ENCODE data around the gene RRP36. TPM values are rescaled to one million over a fixed set of nuclear protein-coding genes. Genes with fewer than 3 reads are reported as not detected.
A peak's percentile ranks its signal among the peaks of the same experiment; 100 is the strongest.

RRP36 gene
- polyA plus RNA-seq, 1 of the 3 experiments (the other 2 are of a cell fraction): 60.5 TPM

DNA sequence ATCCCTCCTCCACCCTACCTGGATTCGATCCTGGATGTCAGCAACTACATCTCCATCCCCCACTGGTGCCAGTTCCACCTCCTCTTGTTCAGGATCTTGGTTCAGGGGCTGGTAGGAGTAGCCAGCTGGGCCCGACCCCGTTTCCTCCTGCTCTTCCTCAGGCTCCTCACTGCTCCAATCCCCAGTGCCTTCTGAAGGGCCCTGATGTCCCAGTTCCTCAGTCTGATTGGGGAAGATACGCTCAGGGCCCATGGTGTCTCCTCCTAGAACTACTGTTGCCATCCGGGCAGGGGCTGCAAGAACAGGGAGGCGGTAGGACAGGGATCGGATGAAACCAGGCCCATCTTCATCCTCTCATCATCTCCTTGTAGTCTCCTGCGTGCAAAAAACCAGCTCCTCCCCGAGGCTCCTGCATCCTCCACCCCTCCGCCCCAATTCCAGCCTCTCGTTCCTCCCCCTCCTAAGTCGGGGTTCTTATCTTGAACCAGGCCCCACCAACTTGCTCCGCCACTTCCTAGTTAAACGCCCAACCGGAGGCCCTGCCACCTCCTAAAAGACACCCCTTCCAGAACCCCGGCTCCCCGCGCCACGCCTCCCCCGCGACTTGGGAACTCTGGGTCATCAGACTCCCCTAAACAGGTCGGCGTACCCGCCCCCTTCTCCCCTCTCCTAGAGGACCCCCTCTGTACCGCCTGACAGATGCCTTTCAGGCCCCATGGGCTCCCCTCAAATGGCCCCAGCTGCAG lies 8.2 kb upstream of the RRP36 start:
- H3K9me2 ChIP-seq: no peaks in the 10 kb centered on the region
- DNase-seq: no peak
- peak overlapping the region; percentile 80 for H3K9ac ChIP-seq
- CTCF ChIA-PET: interaction anchor here (0.9 to 3.6 kb wide), 6 partner anchors 8 to 130 kb away, joined by 3 to 12 read pairs (median 3); no protein-coding TSS in a partner anchor
- peaks cover 13% of the 10 kb centered on the region for H3F3A ChIP-seq (replicated peaks; ENCODE audit: insufficient read depth)
- TF ChIP-seq FOXJ3 (CRISPR knock-in tag; IDR thresholded peaks at IDR 0.05): 0 out of 2 replicates have a peak, but pooled peaks have one; percentile 25
- TF ChIP-seq RFX5 (IDR thresholded peaks at IDR 0.05; ENCODE audit: low read length): 0 out of 2 replicates have a peak, but pooled peaks have one; percentile 5
- TF ChIP-seq RAD21 (IDR thresholded peaks at IDR 0.05; ENCODE audit: low read length): no peak
- peak overlapping the region; percentile 81 for H2AFZ ChIP-seq (ENCODE audit: low read depth)
- H3K4me1 ChIP-seq (ENCODE audit: control insufficient read depth in 1 of 2, insufficient read depth in 2 of 2, low read depth in 1 of 2, low read length in 1 of 2): peaks cover 3 to 36% of the 10 kb centered on the region in 2 experiments; a peak in 3 of 4 replicates
- H3K4me3 ChIP-seq (ENCODE audit: low read depth in 2 of 2, low read length in 1 of 2): peak overlapping the region; percentile 47 to 85
- 1% methylated on average over 23 of the region's 25 CpGs for WGBS (ENCODE audit: low lambda C conversion rate)
- peak overlapping the region; percentile 47 to 75; a peak in 3 of 4 replicates for H3K27ac ChIP-seq (ENCODE audit: low read depth in 2 of 2, low read length in 1 of 2)
- H3K27me3 ChIP-seq (ENCODE audit: insufficient read depth): no peaks in the 10 kb centered on the region
- peaks cover 12% of the 10 kb centered on the region; the same call in 1 of the 2 replicates for H4K20me1 ChIP-seq (ENCODE audit: insufficient read depth)
- POLR2A ChIA-PET: interaction anchor here (1.0 to 2.3 kb wide), 11 partner anchors 13 to 157 kb away, joined by 3 to 12 read pairs (median 6); partner anchors contain the start of genes CNPY3, CUL7, KLC4 and MRPL2
- H3K9me3 ChIP-seq: no peaks in the 10 kb centered on the region
- H3K36me3 ChIP-seq (replicated peaks in 1 of 2; ENCODE audit: control insufficient read depth in 1 of 2, insufficient read depth in 2 of 2, low read length in 1 of 2): peaks cover 28 to 50% of the 10 kb centered on the region in 2 experiments
- H3K79me2 ChIP-seq (ENCODE audit: insufficient read depth): peaks cover 70% of the 10 kb centered on the region
- peak overlapping the region; percentile 92 for H3K4me2 ChIP-seq

GRCh38 chr6:43013843-43014433 lies 7.5 kb upstream of the RRP36 start, which contains the start of the genes KLHDC3 and MEA1:
TSS of gene KLHDC3 (plus strand) at chr6:43014249. CDS start at chr6:43017193, 2,944 bp downstream.
TSS of gene MEA1 (minus strand) at chr6:43013946. CDS start at chr6:43013813, 133 bp downstream.
- H3K9ac ChIP-seq: peak within 1 kb of the TSS; percentile 80
- 1% methylated on average over 29 of the region's 51 CpGs for WGBS (ENCODE audit: low lambda C conversion rate)
- DNase-seq: peak; percentile 98
- peaks cover 20% of the 10 kb centered on the region for H3F3A ChIP-seq (replicated peaks; ENCODE audit: insufficient read depth)
- no peaks in the 10 kb centered on the region for H3K27me3 ChIP-seq (ENCODE audit: insufficient read depth)
- peaks cover 28 to 50% of the 10 kb centered on the region in 2 experiments for H3K36me3 ChIP-seq (replicated peaks in 1 of 2; ENCODE audit: control insufficient read depth in 1 of 2, insufficient read depth in 2 of 2, low read length in 1 of 2)
- peak within 1 kb of the TSS; percentile 92 for H3K4me2 ChIP-seq
- peaks cover 71% of the 10 kb centered on the region for H3K79me2 ChIP-seq (ENCODE audit: insufficient read depth)
- peak within 1 kb of the TSS; percentile 57 to 75 for H3K27ac ChIP-seq (ENCODE audit: low read depth in 2 of 2, low read length in 1 of 2)
- peak within 1 kb of the TSS; percentile 47 to 85 for H3K4me3 ChIP-seq (ENCODE audit: low read depth in 2 of 2, low read length in 1 of 2)
- H4K20me1 ChIP-seq (ENCODE audit: insufficient read depth): peaks cover 12% of the 10 kb centered on the region; the same call in 1 of the 2 replicates
- H3K9me3 ChIP-seq: no peaks in the 10 kb centered on the region
- peaks cover 3 to 36% of the 10 kb centered on the region in 2 experiments; a peak in 3 of 4 replicates for H3K4me1 ChIP-seq (ENCODE audit: control insufficient read depth in 1 of 2, insufficient read depth in 2 of 2, low read depth in 1 of 2, low read length in 1 of 2)
- H3K9me2 ChIP-seq: no peaks in the 10 kb centered on the region
- H2AFZ ChIP-seq (ENCODE audit: low read depth): peak within 1 kb of the TSS; percentile 81
- CTCF ChIA-PET: interaction anchor here (0.6 to 3.6 kb wide), 6 partner anchors 9 to 215 kb away, joined by 3 to 12 read pairs (median 3); partner anchors contain the start of gene DNPH1
- POLR2A ChIA-PET: interaction anchor here (1.2 to 2.3 kb wide), 10 partner anchors 14 to 156 kb away, joined by 3 to 12 read pairs (median 6); partner anchors contain the start of genes CNPY3, CUL7, KLC4 and MRPL2
- TF ChIP-seq IRF3 (IDR thresholded peaks at IDR 0.05; ENCODE audit: low read depth, low read length) (no peak), YY1 (IDR thresholded peaks at IDR 0.05; ENCODE audit: low read depth) (no peak), GABPA (IDR thresholded peaks at IDR 0.05; ENCODE audit: low read depth) (peak; percentile 69), MXI1 (IDR thresholded peaks at IDR 0.05; ENCODE audit: low read depth, low read length) (peak; percentile 92), CHD2 (IDR thresholded peaks at IDR 0.05; ENCODE audit: low read length, partially characterized antibody) (peak; percentile 50), EP300 (IDR thresholded peaks at IDR 0.05; ENCODE audit: borderline replicate concordance in 1 of 2, low read depth in 1 of 2, low read length in 1 of 2) (no peak), TEAD4 (IDR thresholded peaks at IDR 0.05; ENCODE audit: borderline replicate concordance, insufficient read depth) (no peak), SIN3A (IDR thresholded peaks at IDR 0.05; ENCODE audit: borderline replicate concordance, low read depth, low read length) (peak; percentile 15; the same call in 1 of the 2 replicates), POLR2AphosphoS5 (IDR thresholded peaks at IDR 0.05; ENCODE audit: low read depth, low read length) (no peak; the same call in 1 of the 2 replicates)
- TF ChIP-seq, protein P1, sequence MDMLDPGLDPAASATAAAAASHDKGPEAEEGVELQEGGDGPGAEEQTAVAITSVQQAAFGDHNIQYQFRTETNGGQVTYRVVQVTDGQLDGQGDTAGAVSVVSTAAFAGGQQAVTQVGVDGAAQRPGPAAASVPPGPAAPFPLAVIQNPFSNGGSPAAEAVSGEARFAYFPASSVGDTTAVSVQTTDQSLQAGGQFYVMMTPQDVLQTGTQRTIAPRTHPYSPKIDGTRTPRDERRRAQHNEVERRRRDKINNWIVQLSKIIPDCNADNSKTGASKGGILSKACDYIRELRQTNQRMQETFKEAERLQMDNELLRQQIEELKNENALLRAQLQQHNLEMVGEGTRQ (IDR thresholded peaks at IDR 0.05; ENCODE audit: borderline replicate concordance, low read depth, low read length): 0 out of 2 replicates have a peak, but pooled peaks have one; percentile 23
- TF ChIP-seq, protein P2, sequence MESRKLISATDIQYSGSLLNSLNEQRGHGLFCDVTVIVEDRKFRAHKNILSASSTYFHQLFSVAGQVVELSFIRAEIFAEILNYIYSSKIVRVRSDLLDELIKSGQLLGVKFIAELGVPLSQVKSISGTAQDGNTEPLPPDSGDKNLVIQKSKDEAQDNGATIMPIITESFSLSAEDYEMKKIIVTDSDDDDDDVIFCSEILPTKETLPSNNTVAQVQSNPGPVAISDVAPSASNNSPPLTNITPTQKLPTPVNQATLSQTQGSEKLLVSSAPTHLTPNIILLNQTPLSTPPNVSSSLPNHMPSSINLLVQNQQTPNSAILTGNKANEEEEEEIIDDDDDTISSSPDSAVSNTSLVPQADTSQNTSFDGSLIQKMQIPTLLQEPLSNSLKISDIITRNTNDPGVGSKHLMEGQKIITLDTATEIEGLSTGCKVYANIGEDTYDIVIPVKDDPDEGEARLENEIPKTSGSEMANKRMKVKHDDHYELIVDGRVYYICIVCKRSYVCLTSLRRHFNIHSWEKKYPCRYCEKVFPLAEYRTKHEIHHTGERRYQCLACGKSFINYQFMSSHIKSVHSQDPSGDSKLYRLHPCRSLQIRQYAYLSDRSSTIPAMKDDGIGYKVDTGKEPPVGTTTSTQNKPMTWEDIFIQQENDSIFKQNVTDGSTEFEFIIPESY (IDR thresholded peaks at IDR 0.05; ENCODE audit: borderline replicate concordance, low read depth): no peak
- TF ChIP-seq, protein P3, sequence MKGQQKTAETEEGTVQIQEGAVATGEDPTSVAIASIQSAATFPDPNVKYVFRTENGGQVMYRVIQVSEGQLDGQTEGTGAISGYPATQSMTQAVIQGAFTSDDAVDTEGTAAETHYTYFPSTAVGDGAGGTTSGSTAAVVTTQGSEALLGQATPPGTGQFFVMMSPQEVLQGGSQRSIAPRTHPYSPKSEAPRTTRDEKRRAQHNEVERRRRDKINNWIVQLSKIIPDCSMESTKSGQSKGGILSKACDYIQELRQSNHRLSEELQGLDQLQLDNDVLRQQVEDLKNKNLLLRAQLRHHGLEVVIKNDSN (IDR thresholded peaks at IDR 0.05; ENCODE audit: borderline replicate concordance, low read depth): peak; percentile 50; the same call in 1 of the 2 replicates
- TF ChIP-seq, protein P4, sequence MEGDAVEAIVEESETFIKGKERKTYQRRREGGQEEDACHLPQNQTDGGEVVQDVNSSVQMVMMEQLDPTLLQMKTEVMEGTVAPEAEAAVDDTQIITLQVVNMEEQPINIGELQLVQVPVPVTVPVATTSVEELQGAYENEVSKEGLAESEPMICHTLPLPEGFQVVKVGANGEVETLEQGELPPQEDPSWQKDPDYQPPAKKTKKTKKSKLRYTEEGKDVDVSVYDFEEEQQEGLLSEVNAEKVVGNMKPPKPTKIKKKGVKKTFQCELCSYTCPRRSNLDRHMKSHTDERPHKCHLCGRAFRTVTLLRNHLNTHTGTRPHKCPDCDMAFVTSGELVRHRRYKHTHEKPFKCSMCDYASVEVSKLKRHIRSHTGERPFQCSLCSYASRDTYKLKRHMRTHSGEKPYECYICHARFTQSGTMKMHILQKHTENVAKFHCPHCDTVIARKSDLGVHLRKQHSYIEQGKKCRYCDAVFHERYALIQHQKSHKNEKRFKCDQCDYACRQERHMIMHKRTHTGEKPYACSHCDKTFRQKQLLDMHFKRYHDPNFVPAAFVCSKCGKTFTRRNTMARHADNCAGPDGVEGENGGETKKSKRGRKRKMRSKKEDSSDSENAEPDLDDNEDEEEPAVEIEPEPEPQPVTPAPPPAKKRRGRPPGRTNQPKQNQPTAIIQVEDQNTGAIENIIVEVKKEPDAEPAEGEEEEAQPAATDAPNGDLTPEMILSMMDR (IDR thresholded peaks at IDR 0.05): no peak

Measured in SK-N-SH (cell line).